Stimulated activated naive CD4-positive, alpha-beta T cell (primary cell): ENCODE results near the gene NDUFA11.

Experiments
- DNase-seq, 6 experiments: peaks; one replicate each; lab custom pipeline; 2025; lab: John Stamatoyannopoulos, UW

The NDUFA11 gene

GRCh38 chr19:5908773-5909442 is 5.3 kb upstream of the NDUFA11 start:
- DNase-seq: no peak

- no peak for DNase-seq
Measured at GRCh38 chr19:5907241-5907640, 3.7 kb upstream of the NDUFA11 start.

- DNase-seq: peak in 2 of 6 experiments; percentile 27 to 37
Measured at GRCh38 chr19:5905114-5905778, 1.7 kb upstream of the NDUFA11 start.

- peak; percentile 100 for DNase-seq
Measured at GRCh38 chr19:5904352-5905113, 943 bp upstream of the NDUFA11 start, which contains the start of gene VMAC. TSS of gene VMAC (plus strand) at chr19:5904872. CDS start at chr19:5904891, 19 bp downstream.

- no peak for DNase-seq
Measured at GRCh38 chr19:5903056-5903623, 450 bp downstream of the NDUFA11 start.

GRCh38 chr19:5900976-5901375 is 2.6 kb downstream of the NDUFA11 start:
- no peak for DNase-seq

- no peak for DNase-seq
Measured at GRCh38 chr19:5899728-5900526, 3.7 kb downstream of the NDUFA11 start.

- DNase-seq: no peak
Measured at GRCh38 chr19:5897189-5897969, 6.2 kb downstream of the NDUFA11 start.

GRCh38 chr19:5896365-5897076 is 7.1 kb downstream of the NDUFA11 start:
- no peak for DNase-seq

GRCh38 chr19:5895890-5896289 is 7.7 kb downstream of the NDUFA11 start:
- no peak for DNase-seq

GRCh38 chr19:5895409-5895808 is 8.2 kb downstream of the NDUFA11 start:
- no peak for DNase-seq

- DNase-seq: no peak
Measured at GRCh38 chr19:5894704-5895349, 8.8 kb downstream of the NDUFA11 start.

GRCh38 chr19:5893907-5894703 is 9.5 kb downstream of the NDUFA11 start:
- DNase-seq: no peak

- no peak for DNase-seq
Measured at GRCh38 chr19:5893296-5893903, 10.2 kb downstream of the NDUFA11 start.

GRCh38 chr19:5892772-5893275 is 10.8 kb downstream of the NDUFA11 start:
- no peak for DNase-seq

GRCh38 chr19:5891938-5892771 is 11.4 kb downstream of the NDUFA11 start:
- no peak for DNase-seq

- DNase-seq: no peak
Measured at GRCh38 chr19:5891572-5891937, 12.0 kb downstream of the NDUFA11 start.
